GM21717 (cell line): Measurements from ENCODE around the gene SPIN1.
"Not testable (repeated sequence)": the region's sequence is repeated elsewhere in the genome, so short reads cannot be mapped to it uniquely, and the experiment has no call there.

Experiments used
- ATAC-seq: cut with Tn5 transposase; IDR thresholded peaks from one replicate; pipeline ENCODE4 v1.9.1; 2021; ENCODE audit warnings: mild to moderate bottlenecking, moderate library complexity; ENCODE audit not compliant: unreplicated experiment

Gene SPIN1

GRCh38 chr9:88388203-88388885 lies at the start of gene SPIN1:
Gene SPIN1 (plus strand): TSS chr9:88388444. CDS start chr9:88426540, 38,096 bp downstream.
- peak; percentile 79 for ATAC-seq

GRCh38 chr9:88339317-88339716 lies 48.9 kb upstream of the SPIN1 start:
- no peak for ATAC-seq

GRCh38 chr9:88342246-88342645 lies 46.0 kb upstream of the SPIN1 start:
- no peak for ATAC-seq

- no peak for ATAC-seq
These were observed 44.2 kb upstream of the SPIN1 start for GRCh38 chr9:88344013-88344412.

GRCh38 chr9:88350354-88350753 lies 37.9 kb upstream of the SPIN1 start:
- not testable (repeated sequence) for ATAC-seq

GRCh38 chr9:88355166-88355565 lies 33.1 kb upstream of the SPIN1 start:
- ATAC-seq = no peak

- ATAC-seq = not testable (repeated sequence)
These were observed 31.0 kb upstream of the SPIN1 start for GRCh38 chr9:88357250-88357649.

GRCh38 chr9:88358723-88359122 lies 29.5 kb upstream of the SPIN1 start:
- ATAC-seq = no peak

GRCh38 chr9:88359974-88360373 lies 28.3 kb upstream of the SPIN1 start:
- no peak for ATAC-seq

GRCh38 chr9:88362681-88363080 lies 25.6 kb upstream of the SPIN1 start:
- ATAC-seq = no peak

- ATAC-seq = no peak
These were observed 24.6 kb upstream of the SPIN1 start for GRCh38 chr9:88363661-88364060.

GRCh38 chr9:88364706-88365105 lies 23.5 kb upstream of the SPIN1 start:
- no peak for ATAC-seq

GRCh38 chr9:88370346-88370745 lies 17.9 kb upstream of the SPIN1 start:
- ATAC-seq = no peak

- ATAC-seq = no peak
These were observed 16.1 kb upstream of the SPIN1 start for GRCh38 chr9:88372103-88372654.

GRCh38 chr9:88373045-88373444 lies 15.2 kb upstream of the SPIN1 start:
- no peak for ATAC-seq

GRCh38 chr9:88378317-88378716 lies 9.9 kb upstream of the SPIN1 start:
- ATAC-seq = no peak

GRCh38 chr9:88379352-88379751 lies 8.9 kb upstream of the SPIN1 start:
- no peak for ATAC-seq

- no peak for ATAC-seq
These were observed 8.1 kb upstream of the SPIN1 start for GRCh38 chr9:88380118-88380517.

- not testable (repeated sequence) for ATAC-seq
These were observed 6.9 kb upstream of the SPIN1 start for GRCh38 chr9:88381322-88381721.

- no peak for ATAC-seq
These were observed 5.1 kb upstream of the SPIN1 start for GRCh38 chr9:88383176-88383575.

- not testable (repeated sequence) for ATAC-seq
These were observed 2.1 kb upstream of the SPIN1 start for GRCh38 chr9:88386137-88386536.

GRCh38 chr9:88387036-88387551 lies 1.1 kb upstream of the SPIN1 start:
- ATAC-seq = no peak
